ENCODE results near the gene BTBD16. TPM values are rescaled to one million over a fixed set of nuclear protein-coding genes. Genes with fewer than 3 reads are reported as not detected.
A peak's percentile ranks its signal among the peaks of the same experiment; 100 is the strongest.

Gene BTBD16
- total RNA-seq, 1 experiment from 2014 or later = not detected

GRCh38 chr10:122245897-122246296 is 25.2 kb upstream of the BTBD16 start:
- peaks cover 36% of the 10 kb centered on the region for H3K36me3 Mint-ChIP-seq
- no peak for TF ChIP-seq GABPB1 (CRISPR knock-in tag; IDR thresholded peaks at IDR 0.05)
- no peak for TF ChIP-seq SMAD4 (CRISPR knock-in tag; IDR thresholded peaks at IDR 0.05)
- TF ChIP-seq CBFB (CRISPR knock-in tag; IDR thresholded peaks at IDR 0.05; ENCODE audit: low read depth) = no peak
- no peak for TF ChIP-seq ZNF281 (CRISPR knock-in tag; IDR thresholded peaks at IDR 0.05)
- no peak for TF ChIP-seq ZNF263 (CRISPR knock-in tag; IDR thresholded peaks at IDR 0.05; ENCODE audit: low read depth)
- no peak for TF ChIP-seq ZNF425 (CRISPR knock-in tag; conservative IDR thresholded peaks at IDR 0.05)
- no peak for TF ChIP-seq ZNF423 (CRISPR knock-in tag; IDR thresholded peaks at IDR 0.05)
- no peak for TF ChIP-seq HMGXB4 (CRISPR knock-in tag; IDR thresholded peaks at IDR 0.05)
- no peak for TF ChIP-seq ZNF396 (CRISPR knock-in tag; IDR thresholded peaks at IDR 0.05; ENCODE audit: borderline replicate concordance)
- TF ChIP-seq FOXK1 (CRISPR knock-in tag; IDR thresholded peaks at IDR 0.05) = no peak
- TF ChIP-seq ATF2 (CRISPR knock-in tag; IDR thresholded peaks at IDR 0.05; ENCODE audit: borderline replicate concordance, low read depth) = no peak
- TF ChIP-seq NFE2L1 (CRISPR knock-in tag; IDR thresholded peaks at IDR 0.05) = no peak
- H3K9me3 Mint-ChIP-seq = no peaks in the 10 kb centered on the region
- no peaks in the 10 kb centered on the region for H3K27me3 Mint-ChIP-seq (ENCODE audit: low read depth)
- ChIA-PET CTCF (interaction anchor here (0.8 to 1.4 kb wide), 2 partner anchors 22 to 195 kb away, joined by 3 to 4 read pairs; no protein-coding TSS in a partner anchor), POLR2A (no interaction called here)
- no peak overlapping the region for H3K4me3 Mint-ChIP-seq
- ATAC-seq (no peak), DNase-seq (ENCODE audit: low spot score) (no peak)
- no peak overlapping the region for H3K27ac Mint-ChIP-seq
- peaks cover 2% of the 10 kb centered on the region; the same call in 1 of the 2 replicates for H3K4me1 Mint-ChIP-seq

- CTCF ChIA-PET = interaction anchor here (1.2 kb wide), 1 partner anchor 21 kb away, joined by 3 read pairs; no protein-coding TSS in a partner anchor
- ATAC-seq (no peak), DNase-seq (ENCODE audit: low spot score) (no peak)
- H3K9me3 Mint-ChIP-seq = no peaks in the 10 kb centered on the region
- peaks cover 33% of the 10 kb centered on the region for H3K36me3 Mint-ChIP-seq
- no peaks in the 10 kb centered on the region for H3K27me3 Mint-ChIP-seq (ENCODE audit: low read depth)
- TF ChIP-seq ATF1 (CRISPR knock-in tag; IDR thresholded peaks at IDR 0.05) = no peak
- POLR2A ChIA-PET = no interaction called here
- H3K27ac Mint-ChIP-seq = peak overlapping the region; percentile 70; the same call in 1 of the 2 replicates
- H3K4me3 Mint-ChIP-seq = no peak overlapping the region
- peaks cover 2% of the 10 kb centered on the region; the same call in 1 of the 2 replicates for H3K4me1 Mint-ChIP-seq
Observed at GRCh38 chr10:122246830-122247520, 24.1 kb upstream of the BTBD16 start.
